ENCODE data around the gene ALB.

Gene ALB

DNA sequence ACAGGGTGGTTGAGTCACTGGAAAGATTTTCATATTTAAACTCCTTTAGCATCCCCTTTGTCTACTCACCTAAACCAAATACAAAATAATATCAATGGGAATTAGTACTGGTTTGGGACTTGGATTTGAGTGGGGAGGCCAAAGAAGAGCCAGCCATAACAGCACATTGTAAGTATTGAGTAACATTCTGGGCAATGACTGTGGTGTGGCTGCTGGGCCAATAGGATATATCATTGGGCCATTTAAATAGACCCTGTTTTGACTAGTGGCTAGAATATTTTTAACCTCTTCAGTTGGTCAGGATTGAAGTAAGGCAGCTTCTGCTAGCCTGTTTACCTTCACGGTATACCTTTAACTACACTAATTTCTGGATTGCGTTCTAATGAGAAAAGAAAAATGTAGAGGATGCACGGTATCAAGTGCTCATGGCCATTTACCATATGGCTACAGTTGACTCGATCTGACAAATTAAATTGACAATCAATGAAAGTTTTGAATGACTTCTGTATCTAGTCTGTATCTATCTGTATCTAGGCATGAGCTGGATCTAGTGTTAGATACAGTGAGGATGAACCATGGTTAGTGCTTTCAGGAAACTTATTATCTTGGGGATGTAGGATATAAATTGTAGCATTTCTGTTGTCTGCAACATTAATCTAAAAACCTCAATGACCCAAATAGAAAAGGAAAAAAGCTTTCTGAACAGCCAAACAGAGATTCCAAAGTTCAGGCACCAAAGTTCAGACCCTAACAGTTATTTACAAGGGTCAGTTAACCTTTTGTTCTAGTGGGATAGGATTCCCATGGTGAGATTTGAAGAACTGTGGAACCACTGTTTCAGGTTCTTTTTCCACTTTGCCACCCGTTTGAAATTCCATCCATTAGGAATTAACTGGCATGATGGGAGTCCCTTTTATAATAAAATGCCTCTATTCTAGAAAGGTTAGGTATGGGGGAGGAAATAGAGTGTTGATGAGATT lies 6.8 kb upstream of the ALB start:
- Mint-ChIP-seq H3K4me3 (no peak overlapping the region), H3K27me3 (no peaks in the 10 kb centered on the region), H3K27ac (no peak overlapping the region), H3K9me3 (no peaks in the 10 kb centered on the region), H3K36me3 (no peaks in the 10 kb centered on the region), H3K4me1 (no peaks in the 10 kb centered on the region)
- CTCF ChIA-PET, result no interaction called here
- no peak for DNase-seq

DNA sequence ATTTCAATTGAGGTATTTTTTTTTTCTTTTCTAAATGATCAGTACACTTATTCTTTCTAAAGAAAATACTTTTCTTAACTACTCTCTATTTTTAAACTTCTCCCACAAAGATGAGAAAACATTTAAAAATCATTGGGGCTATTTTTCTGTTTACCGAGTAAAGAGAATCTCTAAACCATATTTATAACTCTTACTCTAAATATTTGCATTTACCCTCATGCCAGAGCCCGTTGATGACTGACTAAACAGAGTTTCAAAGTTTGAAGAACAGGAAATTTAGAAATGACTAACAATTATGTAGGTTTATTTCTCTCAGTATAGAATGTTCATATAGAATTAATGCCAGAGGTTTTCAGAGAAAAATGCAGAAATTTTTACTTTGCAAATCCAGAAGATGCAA lies 2.7 kb upstream of the ALB start:
- H3K27me3 Mint-ChIP-seq, result no peaks in the 10 kb centered on the region
- H3K4me1 Mint-ChIP-seq, result no peaks in the 10 kb centered on the region
- no peaks in the 10 kb centered on the region for H3K36me3 Mint-ChIP-seq
- DNase-seq, result no peak
- no peaks in the 10 kb centered on the region for H3K9me3 Mint-ChIP-seq
- H3K4me3 Mint-ChIP-seq, result no peak overlapping the region
- H3K27ac Mint-ChIP-seq, result no peak overlapping the region
- CTCF ChIA-PET, result no interaction called here

DNA sequence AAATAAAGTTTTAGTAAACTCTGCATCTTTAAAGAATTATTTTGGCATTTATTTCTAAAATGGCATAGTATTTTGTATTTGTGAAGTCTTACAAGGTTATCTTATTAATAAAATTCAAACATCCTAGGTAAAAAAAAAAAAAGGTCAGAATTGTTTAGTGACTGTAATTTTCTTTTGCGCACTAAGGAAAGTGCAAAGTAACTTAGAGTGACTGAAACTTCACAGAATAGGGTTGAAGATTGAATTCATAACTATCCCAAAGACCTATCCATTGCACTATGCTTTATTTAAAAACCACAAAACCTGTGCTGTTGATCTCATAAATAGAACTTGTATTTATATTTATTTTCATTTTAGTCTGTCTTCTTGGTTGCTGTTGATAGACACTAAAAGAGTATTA lies 370 bp downstream of the ALB start:
- Mint-ChIP-seq H3K4me1 (no peaks in the 10 kb centered on the region), H3K9me3 (no peaks in the 10 kb centered on the region), H3K27me3 (no peaks in the 10 kb centered on the region), H3K27ac (no peak overlapping the region), H3K4me3 (no peak overlapping the region), H3K36me3 (no peaks in the 10 kb centered on the region)
- CTCF ChIA-PET, result no interaction called here
- no peak for DNase-seq

DNA sequence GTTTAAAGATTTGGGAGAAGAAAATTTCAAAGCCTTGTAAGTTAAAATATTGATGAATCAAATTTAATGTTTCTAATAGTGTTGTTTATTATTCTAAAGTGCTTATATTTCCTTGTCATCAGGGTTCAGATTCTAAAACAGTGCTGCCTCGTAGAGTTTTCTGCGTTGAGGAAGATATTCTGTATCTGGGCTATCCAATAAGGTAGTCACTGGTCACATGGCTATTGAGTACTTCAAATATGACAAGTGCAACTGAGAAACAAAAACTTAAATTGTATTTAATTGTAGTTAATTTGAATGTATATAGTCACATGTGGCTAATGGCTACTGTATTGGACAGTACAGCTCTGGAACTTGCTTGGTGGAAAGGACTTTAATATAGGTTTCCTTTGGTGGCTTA lies 1.1 kb downstream of the ALB start:
- Mint-ChIP-seq H3K4me3 (no peak overlapping the region), H3K9me3 (no peaks in the 10 kb centered on the region), H3K27me3 (no peaks in the 10 kb centered on the region), H3K4me1 (no peaks in the 10 kb centered on the region), H3K27ac (no peak overlapping the region), H3K36me3 (no peaks in the 10 kb centered on the region)
- no peak for DNase-seq
- CTCF ChIA-PET, result no interaction called here

DNA sequence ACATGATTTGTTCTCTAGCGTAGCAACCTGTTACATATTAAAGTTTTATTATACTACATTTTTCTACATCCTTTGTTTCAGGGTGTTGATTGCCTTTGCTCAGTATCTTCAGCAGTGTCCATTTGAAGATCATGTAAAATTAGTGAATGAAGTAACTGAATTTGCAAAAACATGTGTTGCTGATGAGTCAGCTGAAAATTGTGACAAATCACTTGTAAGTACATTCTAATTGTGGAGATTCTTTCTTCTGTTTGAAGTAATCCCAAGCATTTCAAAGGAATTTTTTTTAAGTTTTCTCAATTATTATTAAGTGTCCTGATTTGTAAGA lies 2.4 kb downstream of the ALB start:
- no peaks in the 10 kb centered on the region for H3K9me3 Mint-ChIP-seq
- H3K36me3 Mint-ChIP-seq, result no peaks in the 10 kb centered on the region
- no peaks in the 10 kb centered on the region for H3K4me1 Mint-ChIP-seq
- CTCF ChIA-PET, result interaction anchor here (0.8 kb wide), 1 partner anchor 12 kb away, joined by 3 read pairs; no protein-coding TSS in a partner anchor
- no peak overlapping the region for H3K4me3 Mint-ChIP-seq
- H3K27ac Mint-ChIP-seq, result no peak overlapping the region
- no peaks in the 10 kb centered on the region for H3K27me3 Mint-ChIP-seq
- DNase-seq, result no peak

DNA sequence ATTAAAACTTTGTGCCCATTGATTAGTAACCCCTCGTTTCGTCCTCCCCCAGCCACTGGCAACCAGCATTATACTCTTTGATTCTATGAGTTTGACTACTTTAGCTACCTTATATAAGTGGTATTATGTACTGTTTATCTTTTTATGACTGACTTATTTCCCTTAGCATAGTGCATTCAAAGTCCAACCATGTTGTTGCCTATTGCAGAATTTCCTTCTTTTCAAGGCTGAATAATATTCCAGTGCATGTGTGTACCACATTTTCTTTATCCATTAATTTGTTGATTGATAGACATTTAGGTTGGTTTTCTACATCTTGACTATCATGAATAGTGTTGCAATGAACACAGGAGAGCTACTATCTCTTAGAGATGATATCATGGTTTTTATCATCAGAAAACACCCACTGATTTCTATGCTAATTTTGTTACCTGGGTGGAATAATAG lies 3.2 kb downstream of the ALB start:
- no peaks in the 10 kb centered on the region for H3K27me3 Mint-ChIP-seq
- no peak for DNase-seq
- no peaks in the 10 kb centered on the region for H3K36me3 Mint-ChIP-seq
- no peaks in the 10 kb centered on the region for H3K9me3 Mint-ChIP-seq
- CTCF ChIA-PET, result interaction anchor here (0.8 kb wide), 1 partner anchor 12 kb away, joined by 3 read pairs; no protein-coding TSS in a partner anchor
- H3K27ac Mint-ChIP-seq, result no peak overlapping the region
- no peaks in the 10 kb centered on the region for H3K4me1 Mint-ChIP-seq
- H3K4me3 Mint-ChIP-seq, result no peak overlapping the region

DNA sequence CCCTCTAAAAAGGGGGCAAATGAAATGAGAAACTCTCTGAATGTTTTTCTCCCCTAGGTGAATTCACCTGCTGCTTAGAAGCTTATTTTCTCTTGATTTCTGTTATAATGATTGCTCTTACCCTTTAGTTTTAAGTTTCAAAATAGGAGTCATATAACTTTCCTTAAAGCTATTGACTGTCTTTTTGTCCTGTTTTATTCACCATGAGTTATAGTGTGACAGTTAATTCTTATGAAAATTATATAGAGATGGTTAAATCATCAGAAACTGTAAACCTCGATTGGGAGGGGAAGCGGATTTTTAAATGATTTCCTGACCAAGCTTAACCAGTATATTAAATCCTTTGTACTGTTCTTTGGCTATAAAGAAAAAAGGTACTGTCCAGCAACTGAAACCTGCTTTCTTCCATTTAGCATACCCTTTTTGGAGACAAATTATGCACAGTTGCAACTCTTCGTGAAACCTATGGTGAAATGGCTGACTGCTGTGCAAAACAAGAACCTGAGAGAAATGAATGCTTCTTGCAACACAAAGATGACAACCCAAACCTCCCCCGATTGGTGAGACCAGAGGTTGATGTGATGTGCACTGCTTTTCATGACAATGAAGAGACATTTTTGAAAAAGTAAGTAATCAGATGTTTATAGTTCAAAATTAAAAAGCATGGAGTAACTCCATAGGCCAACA lies 4.2 kb downstream of the ALB start:
- no peak overlapping the region for H3K4me3 Mint-ChIP-seq
- DNase-seq, result no peak
- no peak overlapping the region for H3K27ac Mint-ChIP-seq
- no peaks in the 10 kb centered on the region for H3K36me3 Mint-ChIP-seq
- CTCF ChIA-PET, result no interaction called here
- H3K27me3 Mint-ChIP-seq, result no peaks in the 10 kb centered on the region
- H3K9me3 Mint-ChIP-seq, result no peaks in the 10 kb centered on the region
- H3K4me1 Mint-ChIP-seq, result no peaks in the 10 kb centered on the region

DNA sequence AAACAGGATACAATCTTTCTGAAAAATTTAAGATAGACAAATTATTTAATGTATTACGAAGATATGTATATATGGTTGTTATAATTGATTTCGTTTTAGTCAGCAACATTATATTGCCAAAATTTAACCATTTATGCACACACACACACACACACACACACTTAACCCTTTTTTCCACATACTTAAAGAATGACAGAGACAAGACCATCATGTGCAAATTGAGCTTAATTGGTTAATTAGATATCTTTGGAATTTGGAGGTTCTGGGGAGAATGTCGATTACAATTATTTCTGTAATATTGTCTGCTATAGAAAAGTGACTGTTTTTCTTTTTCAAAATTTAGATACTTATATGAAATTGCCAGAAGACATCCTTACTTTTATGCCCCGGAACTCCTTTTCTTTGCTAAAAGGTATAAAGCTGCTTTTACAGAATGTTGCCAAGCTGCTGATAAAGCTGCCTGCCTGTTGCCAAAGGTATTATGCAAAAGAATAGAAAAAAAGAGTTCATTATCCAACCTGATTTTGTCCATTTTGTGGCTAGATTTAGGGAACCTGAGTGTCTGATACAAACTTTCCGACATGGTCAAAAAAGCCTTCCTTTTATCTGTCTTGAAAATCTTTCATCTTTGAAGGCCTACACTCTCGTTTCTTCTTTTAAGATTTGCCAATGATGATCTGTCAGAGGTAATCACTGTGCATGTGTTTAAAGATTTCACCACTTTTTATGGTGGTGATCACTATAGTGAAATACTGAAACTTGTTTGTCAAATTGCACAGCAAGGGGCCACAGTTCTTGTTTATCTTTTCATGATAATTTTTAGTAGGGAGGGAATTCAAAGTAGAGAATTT lies 5.2 kb downstream of the ALB start:
- H3K4me1 Mint-ChIP-seq, result no peaks in the 10 kb centered on the region
- no peaks in the 10 kb centered on the region for H3K9me3 Mint-ChIP-seq
- CTCF ChIA-PET, result no interaction called here
- H3K4me3 Mint-ChIP-seq, result no peak overlapping the region
- no peaks in the 10 kb centered on the region for H3K36me3 Mint-ChIP-seq
- H3K27me3 Mint-ChIP-seq, result no peaks in the 10 kb centered on the region
- no peak overlapping the region for H3K27ac Mint-ChIP-seq
- no peak for DNase-seq

DNA sequence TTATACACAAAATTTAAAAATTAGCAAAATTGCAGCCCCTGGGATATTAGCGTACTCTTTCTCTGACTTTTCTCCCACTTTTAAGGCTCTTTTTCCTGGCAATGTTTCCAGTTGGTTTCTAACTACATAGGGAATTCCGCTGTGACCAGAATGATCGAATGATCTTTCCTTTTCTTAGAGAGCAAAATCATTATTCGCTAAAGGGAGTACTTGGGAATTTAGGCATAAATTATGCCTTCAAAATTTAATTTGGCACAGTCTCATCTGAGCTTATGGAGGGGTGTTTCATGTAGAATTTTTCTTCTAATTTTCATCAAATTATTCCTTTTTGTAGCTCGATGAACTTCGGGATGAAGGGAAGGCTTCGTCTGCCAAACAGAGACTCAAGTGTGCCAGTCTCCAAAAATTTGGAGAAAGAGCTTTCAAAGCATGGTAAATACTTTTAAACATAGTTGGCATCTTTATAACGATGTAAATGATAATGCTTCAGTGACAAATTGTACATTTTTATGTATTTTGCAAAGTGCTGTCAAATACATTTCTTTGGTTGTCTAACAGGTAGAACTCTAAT lies 6.0 kb downstream of the ALB start:
- Mint-ChIP-seq H3K27ac (no peak overlapping the region), H3K27me3 (no peaks in the 10 kb centered on the region), H3K9me3 (no peaks in the 10 kb centered on the region), H3K4me3 (no peak overlapping the region), H3K36me3 (no peaks in the 10 kb centered on the region), H3K4me1 (no peaks in the 10 kb centered on the region)
- no peak for DNase-seq
- CTCF ChIA-PET, result no interaction called here

DNA sequence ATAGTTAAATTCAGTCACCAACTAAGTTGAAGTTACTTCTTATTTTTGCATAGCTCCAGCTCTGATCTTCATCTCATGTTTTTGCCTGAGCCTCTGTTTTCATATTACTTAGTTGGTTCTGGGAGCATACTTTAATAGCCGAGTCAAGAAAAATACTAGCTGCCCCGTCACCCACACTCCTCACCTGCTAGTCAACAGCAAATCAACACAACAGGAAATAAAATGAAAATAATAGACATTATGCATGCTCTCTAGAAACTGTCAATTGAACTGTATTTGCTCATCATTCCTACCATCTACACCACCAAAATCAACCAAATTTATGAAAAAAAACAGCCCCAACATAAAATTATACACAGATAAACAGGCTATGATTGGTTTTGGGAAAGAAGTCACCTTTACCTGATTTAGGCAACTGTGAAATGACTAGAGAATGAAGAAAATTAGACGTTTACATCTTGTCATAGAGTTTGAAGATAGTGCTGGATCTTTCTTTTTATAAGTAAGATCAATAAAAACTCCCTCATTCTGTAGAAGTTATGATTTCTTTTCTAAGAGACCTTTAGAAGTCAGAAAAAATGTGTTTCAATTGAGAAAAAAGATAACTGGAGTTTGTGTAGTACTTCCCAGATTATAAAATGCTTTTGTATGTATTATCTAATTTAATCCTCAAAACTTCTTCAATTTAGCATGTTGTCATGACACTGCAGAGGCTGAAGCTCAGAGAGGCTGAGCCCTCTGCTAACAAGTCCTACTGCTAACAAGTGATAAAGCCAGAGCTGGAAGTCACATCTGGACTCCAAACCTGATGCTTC lies 7.0 kb downstream of the ALB start:
- no peak for DNase-seq
- Mint-ChIP-seq H3K27ac (no peak overlapping the region), H3K4me3 (no peak overlapping the region), H3K27me3 (no peaks in the 10 kb centered on the region), H3K36me3 (no peaks in the 10 kb centered on the region), H3K4me1 (no peaks in the 10 kb centered on the region), H3K9me3 (no peaks in the 10 kb centered on the region)
- CTCF ChIA-PET, result no interaction called here

DNA sequence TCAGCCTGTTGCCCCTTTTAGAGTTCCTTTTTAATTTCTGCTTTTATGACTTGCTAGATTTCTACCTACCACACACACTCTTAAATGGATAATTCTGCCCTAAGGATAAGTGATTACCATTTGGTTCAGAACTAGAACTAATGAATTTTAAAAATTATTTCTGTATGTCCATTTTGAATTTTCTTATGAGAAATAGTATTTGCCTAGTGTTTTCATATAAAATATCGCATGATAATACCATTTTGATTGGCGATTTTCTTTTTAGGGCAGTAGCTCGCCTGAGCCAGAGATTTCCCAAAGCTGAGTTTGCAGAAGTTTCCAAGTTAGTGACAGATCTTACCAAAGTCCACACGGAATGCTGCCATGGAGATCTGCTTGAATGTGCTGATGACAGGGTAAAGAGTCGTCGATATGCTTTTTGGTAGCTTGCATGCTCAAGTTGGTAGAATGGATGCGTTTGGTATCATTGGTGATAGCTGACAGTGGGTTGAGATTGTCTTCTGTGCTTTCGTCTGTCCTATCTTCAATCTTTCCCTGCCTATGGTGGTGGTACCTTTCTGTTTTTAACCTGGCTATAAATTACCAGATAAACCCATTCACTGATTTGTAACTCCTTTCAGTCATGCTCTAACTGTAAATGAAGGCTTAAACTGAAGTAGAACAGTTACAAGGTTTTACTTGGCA lies 7.8 kb downstream of the ALB start:
- Mint-ChIP-seq H3K4me3 (no peak overlapping the region), H3K9me3 (no peaks in the 10 kb centered on the region), H3K36me3 (no peaks in the 10 kb centered on the region), H3K27me3 (no peaks in the 10 kb centered on the region), H3K4me1 (no peaks in the 10 kb centered on the region), H3K27ac (no peak overlapping the region)
- DNase-seq, result no peak
- CTCF ChIA-PET, result no interaction called here

DNA sequence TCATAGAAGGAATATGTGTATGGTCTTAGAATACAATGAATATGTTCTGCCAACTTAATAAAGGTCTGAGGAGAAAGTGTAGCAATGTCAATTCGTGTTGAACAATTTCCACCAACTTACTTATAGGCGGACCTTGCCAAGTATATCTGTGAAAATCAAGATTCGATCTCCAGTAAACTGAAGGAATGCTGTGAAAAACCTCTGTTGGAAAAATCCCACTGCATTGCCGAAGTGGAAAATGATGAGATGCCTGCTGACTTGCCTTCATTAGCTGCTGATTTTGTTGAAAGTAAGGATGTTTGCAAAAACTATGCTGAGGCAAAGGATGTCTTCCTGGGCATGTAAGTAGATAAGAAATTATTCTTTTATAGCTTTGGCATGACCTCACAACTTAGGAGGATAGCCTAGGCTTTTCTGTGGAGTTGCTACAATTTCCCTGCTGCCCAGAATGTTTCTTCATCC lies 9.2 kb downstream of the ALB start:
- no peaks in the 10 kb centered on the region for H3K4me1 Mint-ChIP-seq

DNA sequence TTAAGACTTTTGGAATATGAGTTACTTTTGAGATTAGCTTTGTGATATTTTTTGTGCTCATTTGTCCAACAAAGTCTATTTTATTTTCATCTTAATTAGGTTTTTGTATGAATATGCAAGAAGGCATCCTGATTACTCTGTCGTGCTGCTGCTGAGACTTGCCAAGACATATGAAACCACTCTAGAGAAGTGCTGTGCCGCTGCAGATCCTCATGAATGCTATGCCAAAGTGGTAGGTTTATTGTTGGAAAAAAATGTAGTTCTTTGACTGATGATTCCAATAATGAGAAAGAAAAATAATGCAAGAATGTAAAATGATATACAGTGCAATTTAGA lies 10.8 kb downstream of the ALB start:
- no peaks in the 10 kb centered on the region for H3K9me3 Mint-ChIP-seq
- no peaks in the 10 kb centered on the region for H3K27me3 Mint-ChIP-seq
- no peak overlapping the region for H3K27ac Mint-ChIP-seq
- no peak for DNase-seq
- CTCF ChIA-PET, result no interaction called here
- H3K4me1 Mint-ChIP-seq, result no peaks in the 10 kb centered on the region
- H3K4me3 Mint-ChIP-seq, result no peak overlapping the region
- no peaks in the 10 kb centered on the region for H3K36me3 Mint-ChIP-seq

More for the DNA sequence above, 9.2 kb downstream of the ALB start:
- no peak for DNase-seq
- Mint-ChIP-seq H3K27me3 (no peaks in the 10 kb centered on the region), H3K9me3 (no peaks in the 10 kb centered on the region), H3K36me3 (no peaks in the 10 kb centered on the region), H3K27ac (no peak overlapping the region), H3K4me3 (no peak overlapping the region)
- CTCF ChIA-PET, result no interaction called here

Data from activated naive CD4-positive, alpha-beta T cell treated with anti-CD3 and anti-CD28 coated beads, Interleukin-2, amount 10 ng/mL, durations not matched to agents 7 days and 5 days (primary cell).